GM18861 (cell line): ENCODE results near the gene MSANTD2.
"Not testable (repeated sequence)": the region's sequence is repeated elsewhere in the genome, so short reads cannot be mapped to it uniquely, and the experiment has no call there.

Experiments used
- ATAC-seq: cut with Tn5 transposase; IDR thresholded peaks from one replicate; pipeline ENCODE4 v1.9.1; 2021; ENCODE audit not compliant: unreplicated experiment

The MSANTD2 gene

DNA sequence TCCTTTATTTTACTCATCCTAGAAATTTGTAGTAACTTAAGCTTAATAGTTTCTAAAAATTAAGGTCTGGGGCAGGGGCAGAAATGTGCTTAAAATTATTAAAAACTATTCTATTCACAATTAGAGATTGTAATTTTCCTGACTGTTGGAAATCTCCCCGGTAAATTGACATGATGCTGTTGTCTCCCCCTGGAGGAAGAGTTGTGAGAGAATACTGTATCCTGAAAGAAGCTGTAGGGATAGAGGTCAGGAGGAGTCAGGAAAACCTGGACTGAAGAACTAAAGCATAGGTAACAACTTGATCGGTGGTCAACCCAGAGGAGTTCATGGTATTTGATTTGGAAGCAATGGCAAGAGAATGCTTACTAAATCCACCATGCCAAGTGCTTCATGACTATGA is 21.9 kb downstream of the MSANTD2 start:
- no peak for ATAC-seq

DNA sequence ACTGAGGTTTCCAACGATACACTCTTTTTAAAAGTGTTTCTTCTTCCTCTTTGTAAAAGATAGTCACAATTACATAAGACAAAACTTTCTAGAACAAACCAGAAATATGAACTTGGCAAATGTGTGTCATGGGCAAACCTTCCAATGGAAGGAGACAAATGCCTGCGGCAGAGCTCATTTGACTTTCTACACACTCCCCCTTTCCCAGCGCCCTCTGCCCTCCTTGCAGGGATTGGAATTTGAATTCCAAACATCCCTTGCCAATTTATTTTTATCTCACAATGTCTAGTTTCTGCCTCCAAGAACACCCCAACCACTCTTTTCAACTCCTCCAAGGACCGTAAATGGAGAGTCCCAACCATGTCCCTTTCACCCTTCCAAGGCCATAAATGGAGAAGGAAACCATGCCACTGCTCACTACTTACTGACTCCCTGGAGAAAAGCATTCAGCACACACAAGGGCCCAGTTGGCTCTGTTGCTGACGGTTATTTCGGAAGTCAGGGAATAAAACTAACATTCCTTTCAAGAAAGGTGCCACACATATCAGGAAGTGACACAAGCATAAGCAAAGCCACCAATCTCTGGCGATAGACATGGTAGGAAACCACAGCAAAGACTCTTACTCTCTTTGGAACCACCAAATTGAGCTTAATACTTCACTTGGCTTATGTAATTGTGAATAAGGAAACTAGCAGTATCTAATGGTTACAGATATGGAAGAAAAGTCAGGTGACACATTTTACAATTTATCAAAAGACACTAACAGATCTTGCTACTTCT is 23.2 kb downstream of the MSANTD2 start:
- ATAC-seq, result no peak

DNA sequence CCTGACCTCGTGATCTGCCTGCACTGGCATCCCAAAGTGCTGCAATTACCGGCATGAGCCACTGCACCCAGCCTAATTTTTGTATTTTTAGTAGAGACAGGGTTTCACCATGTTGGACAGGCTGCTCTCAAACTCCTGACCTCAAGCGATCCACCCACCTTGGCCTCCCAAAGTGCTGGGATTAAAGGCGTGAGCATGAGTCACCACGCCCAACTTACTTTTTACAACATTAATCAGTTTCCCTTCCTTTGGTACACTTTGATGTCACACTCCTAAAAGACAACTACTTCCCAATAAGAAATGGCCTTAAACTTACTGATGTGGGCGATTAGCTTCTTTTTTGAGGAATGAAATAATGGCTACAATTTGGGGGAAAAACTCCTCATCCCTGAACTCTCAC is 29.2 kb downstream of the MSANTD2 start:
- not testable (repeated sequence) for ATAC-seq

DNA sequence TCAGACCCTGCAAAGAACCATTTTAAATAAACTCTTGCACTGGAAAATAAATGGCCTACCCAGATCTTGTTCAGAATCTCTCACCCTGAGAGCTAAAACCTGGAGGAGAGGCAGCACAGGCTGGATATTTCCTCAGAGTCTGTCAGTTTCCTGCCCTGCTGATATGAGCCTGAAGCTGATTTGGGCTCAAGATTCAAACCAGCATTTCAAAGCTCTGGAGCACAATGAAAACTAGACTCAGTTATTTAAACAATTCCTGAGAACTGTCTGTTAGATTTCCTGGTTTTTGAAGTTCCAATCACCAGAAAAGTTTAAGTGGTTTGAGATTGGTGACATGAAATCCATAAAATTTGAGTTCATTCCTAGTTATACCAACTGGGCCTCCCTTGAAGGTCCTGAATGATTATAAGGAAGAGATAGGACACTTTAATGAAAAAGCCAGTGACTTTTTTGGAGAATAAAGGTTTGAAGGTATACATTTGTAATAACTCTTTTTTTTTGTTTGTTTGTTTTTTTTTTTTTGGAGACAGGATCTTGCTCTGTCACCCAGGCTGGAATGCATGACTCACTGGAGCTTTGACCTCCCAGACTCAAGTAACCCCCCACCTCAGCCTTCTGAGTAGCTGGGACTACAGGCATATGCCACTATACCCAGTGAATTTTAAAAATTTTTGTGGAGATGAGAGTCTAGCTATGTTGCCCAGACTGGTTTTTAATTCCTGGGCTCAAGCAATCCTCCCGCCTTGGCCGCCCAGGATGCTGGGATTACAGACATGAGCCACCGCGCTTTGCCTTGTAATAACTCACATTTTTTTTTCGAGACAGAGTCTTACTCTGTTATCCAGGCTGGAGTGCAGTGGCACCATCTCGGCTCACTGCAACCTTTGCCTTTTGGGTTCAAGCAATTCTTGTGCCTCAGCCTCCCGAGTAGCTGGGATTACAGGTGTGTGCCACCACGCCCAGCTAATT is 30.1 kb downstream of the MSANTD2 start:
- no peak for ATAC-seq

DNA sequence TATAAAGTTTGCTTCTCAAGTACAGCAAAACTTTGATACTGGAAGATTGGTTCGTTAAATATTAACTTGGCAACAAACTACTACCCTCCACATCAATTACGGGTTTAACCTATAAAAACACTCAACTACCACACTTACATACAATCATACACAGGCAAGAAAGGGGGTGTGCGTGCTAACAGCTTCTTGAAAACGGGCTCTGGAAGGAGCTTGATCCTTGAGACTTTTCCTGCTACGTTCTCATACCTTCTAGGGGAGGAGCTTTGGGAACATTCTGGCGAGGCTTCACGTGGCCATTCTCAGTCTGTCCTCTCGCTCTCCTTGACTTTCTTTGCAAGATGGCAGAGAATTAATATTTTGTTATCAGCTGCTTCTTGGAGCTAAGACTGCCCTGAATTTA is 31.3 kb downstream of the MSANTD2 start:
- ATAC-seq, result no peak

DNA sequence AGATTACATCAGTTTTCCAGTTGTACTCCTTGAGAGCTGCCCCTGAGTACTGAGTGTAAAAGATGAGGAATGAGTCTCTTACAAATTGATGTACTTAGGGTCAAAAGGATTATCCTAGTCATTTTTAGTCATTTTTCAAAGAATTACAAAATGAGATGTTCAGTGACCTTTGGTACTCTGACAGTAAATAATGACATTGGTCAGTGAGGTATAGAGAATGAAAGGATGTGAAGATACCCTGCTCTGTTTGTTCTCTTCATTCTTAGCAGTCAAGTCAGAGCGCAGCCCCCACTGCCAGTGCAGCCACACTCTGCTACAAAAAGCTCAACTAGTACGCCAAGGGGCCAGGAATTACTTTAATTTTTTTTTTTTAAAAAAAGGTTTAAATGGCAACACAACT is 34.0 kb downstream of the MSANTD2 start:
- ATAC-seq, result no peak

DNA sequence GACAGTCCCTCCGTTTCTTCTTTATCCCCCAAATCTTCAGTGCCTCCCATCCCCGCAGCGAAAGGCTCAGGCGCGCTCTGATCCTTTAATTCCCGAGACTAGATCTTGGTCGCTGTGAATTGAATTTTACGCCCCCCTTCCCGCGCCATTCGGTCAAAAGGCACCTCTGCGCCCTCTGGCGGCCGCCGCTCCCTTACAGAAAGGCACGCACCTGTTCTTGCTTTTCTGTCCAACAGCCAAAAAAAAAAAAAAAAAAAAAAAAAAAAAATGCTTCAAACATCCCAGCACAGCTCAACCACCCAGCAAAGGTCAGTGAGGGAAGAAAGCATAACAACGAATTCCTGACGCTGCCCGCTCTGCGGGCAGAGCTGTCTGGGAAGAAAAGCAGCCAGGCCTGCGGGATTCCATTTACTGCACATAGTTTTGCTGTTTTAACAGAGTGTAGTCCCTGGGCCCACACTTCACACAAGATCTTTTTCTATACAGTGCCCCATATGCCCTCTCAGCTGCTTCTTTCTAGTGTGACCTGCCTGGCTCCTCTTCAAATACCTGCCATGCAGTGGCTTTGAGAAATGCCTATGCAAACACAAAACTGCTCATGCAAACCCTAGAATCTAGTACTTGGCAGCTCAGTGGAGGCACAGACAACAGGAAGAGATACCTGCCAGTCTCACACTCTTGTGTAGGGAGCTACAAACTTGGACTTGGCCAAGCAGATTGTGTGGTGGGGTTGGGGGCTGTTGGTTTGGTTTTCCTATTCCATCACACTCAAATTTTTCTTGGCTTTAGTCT is 36.9 kb downstream of the MSANTD2 start:
- ATAC-seq, result no peak

DNA sequence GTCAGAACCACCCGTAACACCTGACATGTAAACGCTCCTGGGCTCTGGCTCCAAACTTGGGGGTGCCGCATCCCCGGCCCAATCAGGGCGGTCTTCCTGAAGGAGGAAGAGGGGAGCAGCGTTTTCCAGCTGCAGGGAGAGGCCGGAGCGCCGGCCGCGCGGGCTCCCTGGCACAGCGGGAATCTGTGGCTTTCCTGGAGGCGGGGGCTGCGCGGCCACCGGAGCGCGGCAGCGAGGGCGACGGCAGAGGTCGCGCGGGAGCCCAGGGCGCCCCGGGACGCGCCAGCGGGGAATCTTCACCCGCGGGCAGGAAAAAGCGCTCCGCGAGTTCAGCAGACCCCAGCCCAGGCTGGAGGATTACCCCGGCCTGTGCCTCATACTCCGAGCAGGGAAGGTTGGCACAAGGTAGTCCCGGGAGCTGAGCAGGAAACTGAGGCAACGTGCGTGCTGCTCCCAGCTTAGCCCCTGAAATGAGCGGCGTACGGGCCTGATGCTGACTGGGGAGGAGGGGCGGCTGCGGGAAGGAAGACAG is 37.5 kb downstream of the MSANTD2 start:
- ATAC-seq, result peak; percentile 15

DNA sequence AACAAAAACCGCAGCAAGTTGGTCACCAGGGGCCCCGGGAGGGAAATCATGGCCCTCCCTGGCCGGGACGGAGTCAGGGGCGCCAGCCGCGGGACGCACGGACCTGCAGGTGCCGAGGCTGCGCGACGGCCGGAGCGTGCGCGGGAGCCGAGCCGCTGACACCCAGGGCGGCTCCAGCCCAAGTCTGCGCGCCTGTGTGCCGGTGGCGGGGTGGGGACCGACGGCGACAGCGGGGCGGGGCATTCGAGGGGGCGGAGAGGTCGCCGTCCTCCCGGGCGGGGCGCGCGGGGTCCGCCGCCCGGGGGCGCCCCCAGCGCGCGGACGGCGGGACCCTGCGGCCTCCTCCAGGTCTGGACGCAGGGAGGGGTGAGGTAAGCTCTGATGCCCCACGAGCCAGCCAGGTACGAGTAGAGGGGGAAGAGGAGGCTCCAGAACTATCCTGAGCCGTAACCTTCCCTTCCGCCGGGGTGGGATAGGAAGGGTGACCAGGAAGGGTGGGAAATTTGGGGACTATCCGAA is 38.0 kb downstream of the MSANTD2 start, which contains the start of gene ESAM:
ESAM (minus strand) TSS at position 186 of the 519 bp plus-strand sequence; CDS start at position 50, 136 bp downstream.
- ATAC-seq, result peak; percentile 42

DNA sequence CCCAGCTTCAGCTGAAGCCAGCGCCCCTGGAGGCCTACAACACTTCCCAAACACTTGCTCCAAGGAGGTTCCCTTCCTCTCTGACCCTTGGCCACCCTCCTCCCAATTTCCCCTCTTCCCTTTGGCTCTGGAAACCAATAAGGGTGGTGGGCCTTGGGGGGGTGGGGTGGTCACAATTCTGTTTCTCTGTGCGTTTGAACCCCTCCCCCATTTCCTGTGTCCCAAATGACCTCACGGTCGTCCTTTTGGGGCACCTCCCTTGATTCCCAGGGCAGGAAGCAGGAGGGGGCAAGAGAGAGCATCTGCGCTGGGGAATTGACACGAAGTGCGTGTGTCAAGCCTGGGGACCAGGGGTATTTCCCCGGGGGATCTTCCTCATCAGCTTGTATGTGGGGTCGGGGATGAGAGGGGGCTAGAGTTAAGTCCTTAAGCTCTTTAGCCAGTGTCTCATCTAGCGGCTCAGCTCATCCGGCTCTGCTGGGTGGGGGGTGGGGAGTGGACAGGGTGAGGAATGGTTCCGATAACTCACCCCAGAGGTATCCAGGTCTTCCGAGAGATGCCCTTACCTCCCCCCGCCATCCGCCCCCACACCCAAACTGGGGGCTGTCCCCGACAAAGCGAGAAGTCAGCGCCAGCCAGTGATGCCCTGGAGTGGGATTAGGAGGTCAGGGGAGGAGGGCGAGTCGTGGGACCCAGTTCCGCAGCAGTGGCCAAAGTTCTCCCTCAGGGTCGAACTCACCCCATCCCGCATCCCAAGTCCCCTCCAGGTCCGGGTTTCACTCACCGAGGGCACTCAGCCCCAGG is 38.7 kb downstream of the MSANTD2 start:
- no peak for ATAC-seq

DNA sequence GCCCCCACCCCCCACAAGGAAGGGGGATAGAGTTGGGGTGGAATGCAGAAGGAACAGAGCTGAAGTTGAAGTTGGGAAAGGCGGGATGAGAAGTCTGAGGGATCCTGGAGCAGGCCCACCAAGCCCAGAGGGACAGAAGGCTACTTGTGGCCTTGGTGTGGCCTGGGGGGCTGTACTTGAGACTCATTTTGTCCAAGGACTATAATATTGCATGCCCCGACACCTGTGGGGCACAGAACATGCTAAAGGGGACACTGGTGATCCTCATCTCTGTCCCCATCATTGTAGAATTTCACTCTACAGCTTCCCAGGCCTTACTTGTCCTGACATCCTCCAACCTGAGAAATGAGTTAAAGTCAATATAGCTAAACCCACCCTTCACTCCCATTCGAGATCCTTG is 39.4 kb downstream of the MSANTD2 start:
- no peak for ATAC-seq

DNA sequence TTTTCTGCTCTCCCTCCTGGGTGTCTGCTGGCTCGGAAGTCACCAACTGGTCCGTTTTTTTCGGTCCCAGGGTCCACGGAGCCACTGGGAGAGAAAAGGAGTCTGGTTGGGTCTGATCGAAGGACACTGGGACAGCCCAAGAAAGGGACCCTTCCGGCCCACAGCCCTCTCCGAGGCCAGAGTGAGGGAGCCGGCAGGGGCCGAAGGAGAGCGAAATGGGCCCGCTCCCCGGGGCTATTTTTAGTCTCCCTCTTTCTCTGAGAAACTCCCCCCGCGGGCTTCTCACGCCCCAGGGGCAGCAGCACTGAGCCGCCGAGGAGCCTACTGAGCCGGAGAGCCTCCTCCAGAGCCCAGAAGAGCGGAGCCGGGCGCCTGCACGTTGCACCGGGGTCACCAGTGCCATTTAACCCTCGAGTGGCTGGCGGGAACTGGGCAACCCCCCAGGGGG is 40.0 kb downstream of the MSANTD2 start:
- no peak for ATAC-seq

DNA sequence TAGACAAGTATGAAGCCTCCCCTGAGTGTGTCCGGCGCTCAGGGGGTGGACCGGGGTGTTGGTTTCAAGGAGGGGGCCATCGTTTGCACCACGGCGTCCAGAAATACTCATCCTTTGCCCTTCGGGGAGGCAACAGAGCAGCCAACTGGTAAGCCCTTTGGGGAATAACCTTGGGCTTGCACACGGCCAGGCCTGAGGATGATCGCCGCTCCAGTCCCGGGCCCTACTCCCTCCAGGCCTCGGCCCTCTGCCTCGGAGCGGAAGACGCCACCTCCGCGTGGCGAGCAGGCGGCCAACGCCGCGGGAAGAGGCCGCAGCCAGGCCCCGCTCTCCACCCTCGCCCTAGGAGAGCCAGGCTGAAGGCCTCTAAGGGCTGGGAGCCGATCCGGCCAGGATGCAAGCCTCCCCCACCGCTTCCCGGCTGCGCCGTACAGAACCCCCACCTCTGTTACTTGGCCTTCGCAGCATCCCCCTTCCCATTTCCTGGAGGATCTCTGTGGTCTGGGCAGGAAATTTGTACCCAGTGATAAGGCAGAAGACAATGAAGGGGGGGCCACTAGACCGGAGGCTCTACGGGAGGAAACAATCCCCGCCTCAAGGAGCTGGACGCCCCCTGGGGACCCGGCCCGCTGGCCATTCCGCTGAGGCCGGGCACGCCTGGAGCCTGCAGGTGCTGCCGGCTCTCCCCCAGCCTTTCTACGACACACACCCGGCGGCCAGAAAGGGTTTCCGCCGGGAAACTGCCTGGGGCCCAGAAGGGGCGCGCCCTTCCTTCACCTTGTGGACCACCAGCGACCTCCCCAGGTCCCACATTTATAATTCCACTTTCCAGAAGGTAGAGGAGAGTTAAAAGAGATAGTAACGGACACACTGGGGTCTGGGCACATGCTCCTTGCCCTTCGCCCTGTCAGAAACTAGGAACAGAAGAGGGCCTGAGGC is 40.7 kb downstream of the MSANTD2 start:
- ATAC-seq, result no peak

DNA sequence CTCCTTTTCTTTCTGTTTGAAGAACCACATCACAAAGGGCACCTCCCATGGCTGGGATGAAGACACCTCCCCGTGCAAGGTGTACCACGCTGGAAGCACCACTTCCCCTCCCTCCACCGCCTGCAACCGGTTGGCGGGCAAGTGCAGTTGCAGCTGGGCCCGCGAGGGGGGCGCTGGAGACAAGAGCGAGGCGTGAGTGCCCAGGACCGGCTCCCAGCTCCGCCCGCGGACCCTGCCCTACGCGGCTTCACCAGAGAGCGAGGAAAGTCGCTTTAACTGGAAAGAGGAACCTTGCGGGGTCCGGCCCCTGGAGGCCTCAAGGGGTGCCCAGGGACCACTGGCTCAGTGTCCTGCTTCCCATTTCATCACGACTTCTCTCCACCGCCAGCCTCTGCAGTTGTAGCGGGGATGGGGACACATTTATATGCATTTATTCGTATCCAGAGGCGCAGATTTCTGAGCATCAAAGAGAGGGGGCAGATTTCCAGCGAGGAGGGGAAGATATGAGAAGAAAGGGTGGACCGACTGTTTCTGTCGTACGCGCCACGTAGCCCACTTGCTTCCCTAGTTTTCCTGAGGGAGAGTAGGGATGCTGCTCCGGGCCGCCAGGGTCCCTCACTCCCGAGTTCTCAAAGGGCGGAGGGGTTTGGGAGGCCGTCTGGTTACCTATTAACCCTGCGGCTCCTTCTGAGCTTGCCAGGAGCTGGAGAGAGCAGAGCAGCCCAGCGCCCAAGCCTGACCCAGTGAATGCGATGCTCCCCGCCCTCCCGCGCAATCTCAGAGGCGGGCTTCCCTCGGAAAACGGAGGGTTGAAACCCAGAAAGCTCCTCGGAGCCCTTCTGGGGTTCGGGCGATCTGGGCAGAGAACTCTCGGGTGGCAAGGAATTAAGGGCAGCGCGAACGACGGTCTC is 41.6 kb downstream of the MSANTD2 start:
- ATAC-seq, result peak; percentile 49

DNA sequence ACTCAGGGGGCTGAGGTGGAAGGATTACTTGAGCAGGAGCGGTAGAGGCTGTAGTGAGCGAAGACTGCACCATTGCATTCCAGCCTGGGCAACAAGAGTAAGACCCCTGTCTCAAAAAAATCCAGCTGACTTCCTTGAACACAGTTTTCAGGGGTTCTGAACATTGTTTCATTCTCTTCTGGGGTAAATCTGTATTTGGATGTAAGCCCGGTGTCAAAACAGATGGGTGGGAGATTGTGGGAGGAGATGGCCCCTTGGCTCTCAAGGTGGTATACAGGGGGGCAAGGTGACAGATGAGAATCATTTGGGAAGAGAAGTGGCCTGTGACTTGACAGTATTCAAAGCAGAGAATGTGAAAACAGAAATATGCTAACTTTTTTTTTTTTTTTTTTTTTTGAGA is 42.9 kb downstream of the MSANTD2 start:
- no peak for ATAC-seq

DNA sequence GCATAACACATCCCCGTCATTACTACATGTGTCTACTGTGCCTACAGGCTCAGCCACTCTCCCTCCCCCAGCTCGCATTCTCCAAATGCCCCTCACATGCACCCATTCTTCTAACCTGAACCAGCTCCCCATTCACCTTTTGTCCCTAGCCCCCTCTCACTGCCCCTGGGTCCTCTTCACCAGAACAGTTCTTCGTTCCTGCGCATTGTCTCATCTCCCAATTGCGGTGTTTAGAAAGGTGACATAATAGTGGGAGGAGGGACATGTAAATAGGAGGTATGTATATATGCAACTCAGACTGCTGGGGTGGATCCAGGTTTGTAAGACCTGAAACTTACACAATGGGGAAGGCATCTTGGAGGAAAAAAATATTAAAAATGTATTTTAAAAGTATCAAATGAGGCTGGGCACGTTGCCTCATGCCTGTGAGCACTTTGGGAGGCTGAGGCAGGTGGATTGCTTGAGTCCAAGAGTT is 43.4 kb downstream of the MSANTD2 start:
- no peak for ATAC-seq

DNA sequence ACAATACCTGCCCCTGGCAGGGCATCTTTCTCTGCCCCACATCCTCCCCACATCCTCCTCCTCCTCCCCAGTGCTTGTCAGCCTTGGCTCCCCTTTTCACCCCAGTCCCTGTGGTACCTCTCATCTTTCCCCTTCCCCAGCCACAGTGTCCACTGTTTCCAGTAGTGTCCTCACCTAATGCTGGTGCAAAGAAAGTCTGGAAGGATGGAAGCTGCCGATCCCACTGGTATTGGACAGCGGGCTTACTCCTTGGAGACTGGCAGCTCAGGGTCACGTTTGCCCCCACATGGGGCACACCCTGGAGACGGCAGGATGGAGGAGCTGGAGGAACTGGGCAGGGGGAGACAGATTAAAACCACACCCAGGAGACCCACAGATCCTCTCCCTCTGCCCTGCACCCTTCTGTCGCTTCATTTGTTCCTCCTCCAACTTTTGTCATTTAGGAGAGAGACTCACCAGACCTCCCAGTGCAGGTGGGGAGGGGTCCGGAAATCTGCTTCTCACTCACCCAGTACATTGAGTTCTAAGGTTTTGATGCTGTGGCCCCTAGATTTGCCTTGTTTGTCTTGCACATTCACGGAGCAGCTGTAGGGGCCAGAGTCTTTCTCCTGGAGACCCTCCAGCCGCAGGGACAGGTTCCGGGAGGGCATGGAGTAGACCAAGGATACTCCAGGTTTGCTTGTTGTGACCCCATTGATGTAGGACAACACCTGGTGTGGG is 44.0 kb downstream of the MSANTD2 start:
- no peak for ATAC-seq
